ENCODE results near the gene ERICH3.

Gene ERICH3

GRCh38 chr1:74591949-74592348 lies 81.6 kb downstream of the ERICH3 start:
- DNase-seq (ENCODE audit: low read depth): no peak

GRCh38 chr1:74590288-74590687 lies 83.3 kb downstream of the ERICH3 start:
- no peak for DNase-seq (ENCODE audit: low read depth)

GRCh38 chr1:74587888-74588287 lies 85.7 kb downstream of the ERICH3 start:
- DNase-seq (ENCODE audit: low read depth): no peak

GRCh38 chr1:74586253-74586897 lies 87.2 kb downstream of the ERICH3 start:
- no peak for DNase-seq (ENCODE audit: low read depth)

- DNase-seq (ENCODE audit: low read depth): peak; percentile 39
These were observed 89.4 kb downstream of the ERICH3 start for GRCh38 chr1:74584185-74584584.

- DNase-seq (ENCODE audit: low read depth): no peak
These were observed 90.2 kb downstream of the ERICH3 start for GRCh38 chr1:74583397-74583796.

GRCh38 chr1:74579425-74579824 lies 94.2 kb downstream of the ERICH3 start:
- no peak for DNase-seq (ENCODE audit: low read depth)

GRCh38 chr1:74578101-74578500 lies 95.5 kb downstream of the ERICH3 start:
- no peak for DNase-seq (ENCODE audit: low read depth)

- DNase-seq (ENCODE audit: low read depth): no peak
These were observed 101.7 kb downstream of the ERICH3 start for GRCh38 chr1:74571891-74572290.

GRCh38 chr1:74571493-74571800 lies 102.1 kb downstream of the ERICH3 start:
- DNase-seq (ENCODE audit: low read depth): no peak

- DNase-seq (ENCODE audit: low read depth): no peak
These were observed 102.6 kb downstream of the ERICH3 start for GRCh38 chr1:74570797-74571492.

GRCh38 chr1:74549932-74550331 lies 123.7 kb downstream of the ERICH3 start:
- no peak for DNase-seq (ENCODE audit: low read depth)

- no peak for DNase-seq (ENCODE audit: low read depth)
These were observed 124.4 kb downstream of the ERICH3 start for GRCh38 chr1:74548961-74549750.

GRCh38 chr1:74545821-74546220 lies 127.8 kb downstream of the ERICH3 start:
- no peak for DNase-seq (ENCODE audit: low read depth)

- DNase-seq (ENCODE audit: low read depth): peak; percentile 43
These were observed 139.4 kb downstream of the ERICH3 start for GRCh38 chr1:74534241-74534640.

- DNase-seq (ENCODE audit: low read depth): no peak
These were observed 141.8 kb downstream of the ERICH3 start for GRCh38 chr1:74531796-74532195.

GRCh38 chr1:74530892-74531291 lies 142.7 kb downstream of the ERICH3 start:
- no peak for DNase-seq (ENCODE audit: low read depth)

GRCh38 chr1:74528123-74528522 lies 145.5 kb downstream of the ERICH3 start:
- no peak for DNase-seq (ENCODE audit: low read depth)

GRCh38 chr1:74526708-74527107 lies 146.9 kb downstream of the ERICH3 start:
- no peak for DNase-seq (ENCODE audit: low read depth)

GRCh38 chr1:74523873-74524480 lies 149.6 kb downstream of the ERICH3 start:
- DNase-seq (ENCODE audit: low read depth): no peak

GRCh38 chr1:74522148-74522547 lies 151.4 kb downstream of the ERICH3 start:
- DNase-seq (ENCODE audit: low read depth): no peak
